Neural progenitor cell (in vitro differentiated cells): ENCODE results near the gene NKAIN2. TPM values are rescaled to one million over a fixed set of nuclear protein-coding genes. Genes with fewer than 3 reads are reported as not detected.

Source experiments
- DNase-seq: peaks from one replicate; pipeline ENCODE4 v3.0.0-alpha.2; 2016; ENCODE audit warnings: low spot score
- H2AFZ ChIP-seq: fragments of 200-600 bp; sonication (generic); replicated peaks from 2 replicates; pipeline ENCODE4 v1.6.1; 2016; ENCODE audit warnings: antibody characterized with exemption
- H3F3A ChIP-seq: fragments of 200-600 bp; sonication (generic); 2 replicates; pipeline ENCODE4 v1.6.1; 2016; ENCODE audit warnings: antibody characterized with exemption, low read depth
- H3K27ac ChIP-seq: fragments of 200-600 bp; sonication (generic); 2 replicates; pipeline ENCODE4 v1.5.1; 2016; ENCODE audit warnings: mild to moderate bottlenecking
- H3K27me3 ChIP-seq: fragments of 200-600 bp; sonication (generic); 2 replicates; pipeline ENCODE4 v1.6.1; 2016; ENCODE audit warnings: mild to moderate bottlenecking, moderate library complexity
- H3K36me3 ChIP-seq: fragments of 200-600 bp; sonication (generic); 2 replicates; pipeline ENCODE4 v1.5.1; 2016
- H3K4me1 ChIP-seq: fragments of 200-600 bp; sonication (generic); 2 replicates; pipeline ENCODE4 v1.6.1; 2016; ENCODE audit warnings: mixed run types
- H3K4me2 ChIP-seq: fragments of 200-600 bp; sonication (generic); 2 replicates; pipeline ENCODE4 v1.6.1; 2016
- H3K4me3 ChIP-seq: fragments of 200-600 bp; sonication (generic); 2 replicates; pipeline ENCODE4 v1.5.1; 2016
- H3K79me2 ChIP-seq: fragments of 200-600 bp; sonication (generic); 2 replicates; pipeline ENCODE4 v1.6.1; 2016; ENCODE audit warnings: low read depth
- H3K9ac ChIP-seq: fragments of 200-600 bp; sonication (generic); 2 replicates; pipeline ENCODE4 v1.6.1; 2016
- H3K9me3 ChIP-seq: fragments of 200-600 bp; sonication (generic); 2 replicates; pipeline ENCODE4 v1.5.1; 2016; ENCODE audit warnings: low read depth
- H4K20me1 ChIP-seq: fragments of 200-600 bp; sonication (generic); 2 replicates; pipeline ENCODE4 v1.6.1; 2016; ENCODE audit warnings: low read depth
- H3K27ac Mint-ChIP-seq: 3 replicates; pipeline ENCODE4 v1.8.0; 2021; ENCODE audit warnings: mixed read lengths
- H3K27me3 Mint-ChIP-seq: 2 replicates; pipeline ENCODE4 v1.8.0; 2022; ENCODE audit warnings: low read depth, mild to moderate bottlenecking, inconsistent platforms, moderate library complexity, mixed read lengths; ENCODE audit not compliant: insufficient read depth
- H3K36me3 Mint-ChIP-seq: 3 replicates; pipeline ENCODE4 v1.8.0; 2021; ENCODE audit warnings: mixed read lengths
- H3K4me1 Mint-ChIP-seq: 3 replicates; pipeline ENCODE4 v1.8.0; 2021; ENCODE audit warnings: mixed read lengths
- H3K4me3 Mint-ChIP-seq: 3 replicates; pipeline ENCODE4 v1.8.0; 2021; ENCODE audit warnings: mild to moderate bottlenecking, moderate library complexity, mixed read lengths
- H3K9me3 Mint-ChIP-seq: 3 replicates; pipeline ENCODE4 v1.8.0; 2020; ENCODE audit warnings: mixed read lengths
- CTCF ChIP-seq: fragments of 200-600 bp; sonication (generic); IDR thresholded peaks from 2 replicates; pipeline ENCODE4 v1.5.1; 2017; ENCODE audit warnings: antibody characterized with exemption, mild to moderate bottlenecking
- EZH2 ChIP-seq: fragments of 200-600 bp; sonication (generic); IDR thresholded peaks from 2 replicates; pipeline ENCODE4 v1.6.1; 2017; ENCODE audit warnings: antibody characterized with exemption, mild to moderate bottlenecking, moderate library complexity
- EZH2phosphoT487 ChIP-seq: fragments of 200-600 bp; sonication (generic); IDR thresholded peaks from 2 replicates; pipeline ENCODE4 v1.6.1; 2017; ENCODE audit warnings: antibody characterized with exemption
- total RNA-seq: library from RNA; depleted of rRNA; stranded (reverse); fragments of >200 nt; gene quantifications from 2 replicates; pipeline ENCODE4 v1.2.3, GENCODE V29; 2015; ENCODE audit warnings: low replicate concordance

The NKAIN2 gene
- total RNA-seq, 1 donor from 2014 or later = 0.45 TPM

DNA sequence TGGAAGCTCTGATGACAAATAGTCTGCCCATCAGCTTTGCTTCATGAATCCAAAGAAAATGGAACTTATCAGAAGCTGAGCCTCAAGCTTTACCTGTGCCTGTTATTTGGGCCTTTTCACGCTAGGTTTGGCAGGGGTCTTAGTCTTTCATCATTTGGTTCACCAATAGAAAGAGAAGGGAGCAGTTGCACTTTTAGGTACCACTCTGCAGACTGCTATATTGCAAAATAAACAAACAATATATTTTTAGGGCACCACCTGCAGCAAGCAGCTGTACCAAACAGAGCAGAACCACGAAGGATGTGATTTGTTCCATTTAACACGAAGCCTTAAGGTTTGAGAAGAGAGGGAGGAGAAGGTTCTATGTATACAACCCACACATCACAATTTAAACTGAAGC is 867.1 kb downstream of the NKAIN2 start:
- Histone ChIP-seq H3K79me2 (no peaks in the 10 kb centered on the region), H3K27me3 (no peaks in the 10 kb centered on the region), H3K9ac (no peak overlapping the region), H3K4me3 (no peak overlapping the region), H3K36me3 (peaks cover 8% of the 10 kb centered on the region), H2AFZ (no peak overlapping the region), H3K4me1 (no peaks in the 10 kb centered on the region), H3F3A (no peaks in the 10 kb centered on the region), H4K20me1 (no peaks in the 10 kb centered on the region), H3K4me2 (no peak overlapping the region), H3K9me3 (peaks cover 13% of the 10 kb centered on the region), H3K27ac (no peak overlapping the region)
- Mint-ChIP-seq H3K4me3 (no peak overlapping the region), H3K9me3 (peaks cover 14% of the 10 kb centered on the region), H3K27ac (no peak overlapping the region), H3K36me3 (no peaks in the 10 kb centered on the region), H3K27me3 (no peaks in the 10 kb centered on the region), H3K4me1 (no peaks in the 10 kb centered on the region)
- DNase-seq = no peak
- TF ChIP-seq CTCF (no peak), EZH2phosphoT487 (no peak), EZH2 (no peak)

- no peak overlapping the region for H3K9ac ChIP-seq
- Mint-ChIP-seq H3K27ac (no peak overlapping the region), H3K4me3 (no peak overlapping the region), H3K36me3 (no peaks in the 10 kb centered on the region), H3K4me1 (no peaks in the 10 kb centered on the region), H3K9me3 (peaks cover 18% of the 10 kb centered on the region), H3K27me3 (no peaks in the 10 kb centered on the region)
- H3K79me2 ChIP-seq = no peaks in the 10 kb centered on the region
- no peak overlapping the region for H3K27ac ChIP-seq
- no peak overlapping the region for H3K4me3 ChIP-seq
- no peak overlapping the region for H2AFZ ChIP-seq
- H3K36me3 ChIP-seq = peaks cover 8% of the 10 kb centered on the region
- H3K4me2 ChIP-seq = no peak overlapping the region
- H4K20me1 ChIP-seq = no peaks in the 10 kb centered on the region
- TF ChIP-seq EZH2 = no peak
- TF ChIP-seq CTCF = no peak
- no peak for TF ChIP-seq EZH2phosphoT487
- no peaks in the 10 kb centered on the region for H3F3A ChIP-seq
- no peak for DNase-seq
- no peaks in the 10 kb centered on the region for H3K27me3 ChIP-seq
- peaks cover 13% of the 10 kb centered on the region for H3K9me3 ChIP-seq
- H3K4me1 ChIP-seq = no peaks in the 10 kb centered on the region
Observed at GRCh38 chr6:124671324-124671723, 867.7 kb downstream of the NKAIN2 start.

DNA sequence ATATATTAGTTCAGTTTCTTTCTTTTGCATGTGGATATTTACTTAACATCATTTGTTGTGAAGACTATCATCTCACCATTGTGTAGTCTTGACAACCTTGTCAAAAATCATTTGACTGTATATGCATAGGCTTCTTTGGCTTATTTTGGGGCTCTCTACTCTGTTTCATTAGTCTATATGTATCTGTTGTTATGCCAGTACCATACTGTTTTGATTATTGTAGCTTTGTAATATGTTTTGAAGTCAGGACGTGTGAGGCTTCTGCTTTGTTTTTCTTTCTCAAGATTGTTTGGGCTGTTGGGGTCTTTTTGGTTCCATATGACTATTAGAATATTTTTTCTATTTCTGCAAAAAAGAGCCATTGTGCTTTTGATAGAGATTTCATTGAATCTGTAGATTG is 870.4 kb downstream of the NKAIN2 start:
- H2AFZ ChIP-seq = no peak overlapping the region
- DNase-seq = no peak
- H3K27ac ChIP-seq = no peak overlapping the region
- H3K4me2 ChIP-seq = no peak overlapping the region
- no peak overlapping the region for H3K4me3 ChIP-seq
- peaks cover 8% of the 10 kb centered on the region for H3K36me3 ChIP-seq
- Mint-ChIP-seq H3K4me3 (no peak overlapping the region), H3K9me3 (peaks cover 33% of the 10 kb centered on the region), H3K27ac (no peak overlapping the region), H3K36me3 (peaks cover 1% of the 10 kb centered on the region), H3K27me3 (no peaks in the 10 kb centered on the region), H3K4me1 (no peaks in the 10 kb centered on the region)
- no peaks in the 10 kb centered on the region for H4K20me1 ChIP-seq
- no peak overlapping the region for H3K9ac ChIP-seq
- peaks cover 13% of the 10 kb centered on the region for H3K9me3 ChIP-seq
- no peaks in the 10 kb centered on the region for H3K79me2 ChIP-seq
- H3K27me3 ChIP-seq = no peaks in the 10 kb centered on the region
- no peaks in the 10 kb centered on the region for H3K4me1 ChIP-seq
- TF ChIP-seq EZH2phosphoT487 (no peak), CTCF (no peak), EZH2 (no peak)
- H3F3A ChIP-seq = no peaks in the 10 kb centered on the region

- Mint-ChIP-seq H3K4me1 (no peaks in the 10 kb centered on the region), H3K36me3 (peaks cover 1% of the 10 kb centered on the region), H3K9me3 (peaks cover 40% of the 10 kb centered on the region), H3K27ac (no peak overlapping the region), H3K4me3 (no peak overlapping the region), H3K27me3 (no peaks in the 10 kb centered on the region)
- Histone ChIP-seq H2AFZ (no peak overlapping the region), H3K9me3 (peaks cover 13% of the 10 kb centered on the region), H3K27ac (no peak overlapping the region), H3K9ac (no peak overlapping the region), H3K79me2 (no peaks in the 10 kb centered on the region), H4K20me1 (no peaks in the 10 kb centered on the region), H3K4me1 (no peaks in the 10 kb centered on the region), H3K36me3 (peaks cover 8% of the 10 kb centered on the region), H3K4me2 (no peak overlapping the region), H3K4me3 (no peak overlapping the region), H3K27me3 (no peaks in the 10 kb centered on the region), H3F3A (no peaks in the 10 kb centered on the region)
- DNase-seq = no peak
- TF ChIP-seq CTCF (no peak), EZH2 (no peak), EZH2phosphoT487 (no peak)
Observed at GRCh38 chr6:124676033-124676432, 872.4 kb downstream of the NKAIN2 start.
